HG02943 (cell line): ENCODE data around the gene SLC6A3.
"Not testable (repeated sequence)": the region's sequence is repeated elsewhere in the genome, so short reads cannot be mapped to it uniquely, and the experiment has no call there.

ENCODE experiments used
- ATAC-seq: cut with Tn5 transposase; IDR thresholded peaks from one replicate; pipeline ENCODE4 v1.9.1; 2021; ENCODE audit warnings: mild to moderate bottlenecking, low read depth, moderate library complexity; ENCODE audit not compliant: unreplicated experiment

SLC6A3 gene

DNA sequence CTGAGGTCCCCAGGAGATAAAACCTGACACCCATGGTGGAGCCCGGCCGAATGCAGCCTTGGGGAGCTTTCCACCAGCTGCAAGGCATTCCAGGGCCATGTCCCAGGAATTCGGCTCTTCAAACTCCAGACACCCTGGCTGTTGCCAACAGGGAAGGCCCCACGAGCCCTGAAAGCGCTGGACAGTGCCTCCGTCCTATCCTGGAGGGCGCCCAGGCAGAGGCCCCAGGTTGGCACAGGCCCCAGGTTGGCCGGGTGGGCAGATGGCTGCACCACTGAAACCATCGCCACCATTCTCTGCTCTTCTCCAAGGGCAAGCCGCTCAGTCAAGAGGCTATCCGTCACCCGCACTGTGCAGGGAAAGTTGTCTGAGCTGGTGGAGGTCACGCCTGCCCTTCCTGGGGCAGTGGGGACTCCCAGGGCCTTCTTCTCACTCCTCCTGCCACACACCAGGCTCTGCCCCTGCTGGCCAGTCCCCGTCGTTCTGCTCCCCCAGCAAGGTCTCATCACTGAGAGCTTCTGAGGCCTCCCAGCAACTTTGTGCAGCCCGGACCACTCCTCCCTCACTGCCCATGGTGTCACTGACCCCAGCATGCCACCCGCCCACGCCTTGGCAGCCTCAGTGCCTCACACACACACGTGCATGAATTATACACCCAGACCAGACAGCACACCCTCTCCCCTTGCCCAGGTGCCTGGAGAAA lies 21.2 kb downstream of the SLC6A3 start:
- ATAC-seq: no peak

DNA sequence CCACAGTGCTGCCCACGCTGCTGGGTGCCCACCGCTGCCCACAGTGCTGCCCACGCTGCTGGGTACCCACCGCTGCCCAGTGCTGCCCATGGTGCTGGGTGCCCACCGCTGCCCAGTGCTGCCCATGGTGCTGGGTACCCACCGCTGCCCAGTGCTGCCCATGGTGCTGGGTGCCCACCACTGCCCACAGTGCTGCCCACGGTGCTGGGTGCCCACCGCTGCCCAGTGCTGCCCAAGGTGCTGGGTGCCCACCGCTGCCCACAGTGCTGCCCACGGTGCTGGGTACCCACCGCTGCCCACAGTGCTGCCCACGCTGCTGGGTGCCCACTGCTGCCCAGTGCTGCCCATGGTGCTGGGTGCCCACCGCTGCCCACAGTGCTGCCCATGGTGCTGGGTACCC lies 22.7 kb downstream of the SLC6A3 start:
- not testable (repeated sequence) for ATAC-seq

DNA sequence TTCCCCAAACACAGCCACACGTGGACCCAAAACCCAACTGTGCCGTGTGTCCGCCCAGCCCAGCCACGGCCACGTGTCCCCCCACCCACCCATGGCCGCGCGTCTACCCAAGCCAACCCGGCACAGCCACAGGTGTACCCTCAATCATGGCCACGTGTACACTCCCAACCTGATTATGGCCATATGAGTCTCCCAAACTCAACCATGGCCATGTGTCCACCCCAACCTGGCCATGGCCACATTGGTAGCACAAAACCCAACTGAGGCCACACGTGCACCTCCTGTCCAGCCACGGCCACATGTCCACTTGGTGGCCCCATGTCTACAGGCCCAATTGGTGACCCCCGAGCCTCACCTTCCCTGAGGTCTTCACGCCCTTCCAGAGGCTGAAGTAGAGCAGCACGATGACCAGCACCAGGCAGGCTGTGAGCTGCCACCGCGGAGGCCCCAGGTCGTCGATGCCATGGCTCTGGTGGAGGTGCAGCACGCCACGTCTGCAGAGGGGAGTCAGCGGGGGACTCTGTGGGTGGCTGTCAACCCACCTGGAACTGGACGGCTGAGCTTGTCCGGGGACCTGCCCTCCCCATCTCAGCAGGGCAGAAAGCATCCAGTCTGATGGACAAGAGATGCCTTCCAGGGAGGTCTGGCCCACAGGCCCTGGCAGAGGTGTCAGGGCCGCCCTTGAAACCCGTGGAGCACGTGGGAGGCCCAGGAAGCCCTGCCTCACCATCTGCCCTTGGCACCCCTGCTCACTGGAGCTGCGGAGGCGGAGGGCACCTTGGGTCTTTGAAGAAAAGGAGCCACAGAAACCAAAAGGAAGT lies 23.5 kb downstream of the SLC6A3 start:
- no peak for ATAC-seq

DNA sequence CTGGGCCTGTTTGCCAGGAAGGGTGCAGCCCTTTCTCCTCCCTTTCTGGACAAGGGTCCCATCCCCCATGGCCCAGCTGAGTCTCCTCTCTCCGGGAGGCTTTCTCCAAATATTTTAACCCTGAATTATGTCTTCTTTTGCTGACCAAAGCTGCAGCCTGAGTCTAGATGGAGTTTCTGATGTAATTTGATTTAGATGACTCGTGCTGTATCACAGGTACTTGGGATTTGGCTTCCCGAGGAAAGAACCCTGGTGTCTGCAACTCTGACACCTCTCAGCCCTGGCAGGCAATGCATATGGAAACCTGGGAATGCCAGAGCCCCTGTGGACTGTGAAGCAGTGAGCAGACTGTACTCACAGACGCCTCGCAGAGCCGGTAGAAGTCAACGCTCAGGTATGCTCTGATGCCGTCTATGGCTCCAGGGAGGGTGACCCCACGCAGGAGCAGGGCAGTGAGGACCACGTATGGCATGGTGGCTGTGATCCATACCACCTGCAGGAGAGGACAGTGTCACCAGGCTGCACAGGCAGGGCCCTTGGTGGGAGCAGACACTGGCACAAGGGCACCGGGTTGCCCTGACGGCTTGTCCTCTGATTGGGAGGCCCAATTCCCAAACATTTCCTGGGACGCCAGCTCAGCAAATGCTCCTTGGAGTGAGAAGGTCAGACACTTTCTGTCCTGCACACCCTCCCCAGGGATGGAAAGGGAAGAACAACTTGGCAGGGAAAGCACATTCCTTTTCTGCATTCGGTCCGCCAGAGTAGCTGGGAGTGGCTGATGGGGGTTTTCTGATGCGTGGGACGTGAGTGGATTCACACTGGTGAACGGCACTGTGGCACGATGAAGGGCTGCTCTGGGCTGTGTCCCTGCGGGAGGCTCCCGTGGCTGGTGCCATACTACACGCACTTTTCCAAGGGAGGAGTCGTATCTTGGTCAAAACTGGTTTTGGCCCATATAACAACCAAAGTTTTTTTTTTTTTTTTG lies 24.7 kb downstream of the SLC6A3 start:
- no peak for ATAC-seq

DNA sequence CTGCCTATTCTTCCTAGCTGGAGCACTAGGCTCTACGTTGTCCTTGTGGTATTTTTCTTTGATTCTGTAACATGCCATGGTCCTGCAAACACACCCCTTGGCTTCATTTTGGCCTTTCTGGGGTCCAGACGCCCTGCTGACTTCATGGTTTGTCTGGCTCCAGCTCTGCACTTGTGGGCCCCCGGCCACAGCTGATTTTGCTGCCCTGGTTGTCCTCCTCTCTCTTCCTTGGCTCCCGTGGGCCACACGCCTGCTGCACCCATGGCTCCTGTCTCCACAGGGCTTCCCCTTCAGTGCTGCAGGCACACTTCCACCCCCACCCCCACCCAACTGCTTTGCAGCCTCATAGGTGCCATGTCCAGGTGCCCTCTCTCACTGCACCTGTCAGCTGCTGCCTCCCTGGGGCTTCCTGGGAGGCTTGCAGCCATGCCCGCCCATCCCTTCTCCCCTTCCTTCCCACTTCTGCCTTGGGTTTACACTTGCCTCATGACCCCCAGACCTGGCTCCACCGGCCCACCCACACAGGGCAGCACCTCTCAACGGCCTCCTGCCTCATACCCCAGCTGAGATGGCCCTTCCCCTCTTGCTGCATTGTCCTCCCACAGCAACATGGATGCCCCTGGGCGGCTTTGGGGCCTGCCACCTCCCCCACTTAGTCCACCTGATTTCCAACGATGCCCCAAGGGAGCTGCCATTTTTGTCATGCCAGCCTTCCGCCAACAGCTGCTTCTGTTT lies 25.6 kb downstream of the SLC6A3 start:
- no peak for ATAC-seq

DNA sequence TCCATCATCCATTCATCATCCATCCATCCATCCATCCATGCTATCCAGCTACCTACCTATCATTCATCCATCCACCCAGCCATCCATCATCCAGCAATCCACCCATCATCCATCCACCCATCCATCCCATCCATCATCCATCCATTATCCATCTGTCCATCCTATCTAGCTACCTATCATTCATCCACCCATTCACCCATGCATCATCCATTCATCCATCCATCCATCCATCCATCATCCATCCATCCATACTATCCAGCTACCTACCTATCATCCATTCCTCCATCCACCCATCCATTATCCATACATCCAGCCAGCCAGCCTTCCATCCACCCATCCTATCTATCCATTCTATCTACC lies 26.3 kb downstream of the SLC6A3 start:
- ATAC-seq: no peak

DNA sequence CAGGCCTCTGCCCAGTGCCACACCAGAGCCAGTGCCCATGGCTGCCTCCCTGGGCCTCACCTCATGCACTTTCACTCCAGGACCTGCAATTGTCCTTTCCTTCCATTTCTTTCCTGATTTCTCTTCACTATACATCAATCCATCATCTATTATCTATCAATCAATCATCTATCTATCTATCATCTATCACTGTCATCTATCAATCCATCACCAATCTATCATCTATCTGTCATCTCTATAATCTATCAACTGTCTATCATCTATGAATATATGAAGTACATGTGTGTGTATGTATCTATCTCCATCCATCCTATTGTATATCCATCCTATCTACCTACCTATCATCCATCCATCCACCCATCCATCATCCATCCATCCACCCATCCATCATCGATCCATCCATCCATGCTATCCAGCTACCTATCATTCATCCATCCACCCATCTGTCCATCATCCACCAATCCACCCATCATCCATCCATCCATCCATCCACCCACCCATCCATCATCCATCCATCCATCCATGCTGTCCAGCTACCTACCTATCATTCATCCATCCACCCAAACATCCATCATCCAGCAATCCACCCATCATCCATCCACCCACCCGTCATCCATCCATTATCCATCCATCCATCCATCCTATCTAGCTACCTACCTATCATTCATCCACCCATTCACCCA lies 26.9 kb downstream of the SLC6A3 start:
- ATAC-seq: no peak

DNA sequence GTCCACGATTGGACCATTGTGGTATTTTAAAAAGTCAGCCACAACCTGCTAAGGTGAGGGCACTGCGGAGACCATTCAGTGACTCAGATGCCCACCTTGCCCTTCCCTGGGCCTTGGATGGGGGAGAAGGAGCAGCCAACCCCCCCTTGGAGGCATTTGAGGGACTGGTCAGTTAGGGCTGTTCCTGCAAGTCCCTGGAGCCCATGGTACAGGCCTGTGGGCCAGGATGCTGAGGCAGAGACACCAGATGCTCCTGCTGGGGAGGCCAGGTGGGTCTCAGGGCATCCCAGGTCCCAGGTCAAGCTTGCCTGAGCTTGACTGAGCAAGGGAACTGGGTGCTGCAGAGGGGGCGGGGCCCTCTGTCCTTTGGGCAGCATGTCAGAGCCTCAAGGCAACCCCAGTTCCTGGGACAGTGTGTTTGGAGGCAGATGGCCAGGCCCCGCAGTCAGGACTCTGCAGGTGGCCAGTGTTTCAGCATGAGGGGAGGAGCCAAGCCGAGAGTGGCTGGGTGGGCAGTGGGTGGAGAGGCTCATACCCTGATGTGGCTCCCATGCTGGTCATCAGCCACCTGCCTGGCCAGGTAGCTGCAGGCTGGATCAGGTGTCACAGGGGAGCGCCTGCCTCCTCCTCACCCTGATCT lies 27.5 kb downstream of the SLC6A3 start:
- no peak for ATAC-seq

DNA sequence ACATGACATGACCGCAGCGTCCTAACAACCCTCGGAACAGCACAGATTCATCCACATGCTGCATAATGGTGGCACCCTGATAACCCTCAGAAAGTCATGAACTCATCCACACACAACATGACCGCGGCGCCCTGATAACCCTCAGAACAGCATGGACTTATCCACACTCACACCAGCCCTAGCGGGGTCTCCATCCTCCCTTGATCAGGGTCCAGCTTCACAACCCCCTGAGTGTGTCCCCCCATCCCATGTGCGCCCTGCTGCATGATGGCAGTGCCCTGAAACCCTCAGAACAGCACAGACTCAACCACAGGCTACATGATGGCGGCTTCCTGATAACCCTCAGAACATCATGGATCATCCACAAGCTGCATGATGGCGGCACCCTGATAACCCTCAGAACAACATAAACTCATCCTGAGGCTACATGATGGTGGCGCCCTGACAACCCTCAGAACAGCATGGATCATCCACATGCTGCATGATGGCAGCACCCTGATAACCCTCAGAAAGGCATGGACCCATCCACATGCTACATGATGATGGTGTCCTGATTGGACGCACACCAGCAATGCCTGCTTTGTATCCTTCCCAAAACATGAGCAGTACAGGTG lies 28.3 kb downstream of the SLC6A3 start:
- no peak for ATAC-seq

DNA sequence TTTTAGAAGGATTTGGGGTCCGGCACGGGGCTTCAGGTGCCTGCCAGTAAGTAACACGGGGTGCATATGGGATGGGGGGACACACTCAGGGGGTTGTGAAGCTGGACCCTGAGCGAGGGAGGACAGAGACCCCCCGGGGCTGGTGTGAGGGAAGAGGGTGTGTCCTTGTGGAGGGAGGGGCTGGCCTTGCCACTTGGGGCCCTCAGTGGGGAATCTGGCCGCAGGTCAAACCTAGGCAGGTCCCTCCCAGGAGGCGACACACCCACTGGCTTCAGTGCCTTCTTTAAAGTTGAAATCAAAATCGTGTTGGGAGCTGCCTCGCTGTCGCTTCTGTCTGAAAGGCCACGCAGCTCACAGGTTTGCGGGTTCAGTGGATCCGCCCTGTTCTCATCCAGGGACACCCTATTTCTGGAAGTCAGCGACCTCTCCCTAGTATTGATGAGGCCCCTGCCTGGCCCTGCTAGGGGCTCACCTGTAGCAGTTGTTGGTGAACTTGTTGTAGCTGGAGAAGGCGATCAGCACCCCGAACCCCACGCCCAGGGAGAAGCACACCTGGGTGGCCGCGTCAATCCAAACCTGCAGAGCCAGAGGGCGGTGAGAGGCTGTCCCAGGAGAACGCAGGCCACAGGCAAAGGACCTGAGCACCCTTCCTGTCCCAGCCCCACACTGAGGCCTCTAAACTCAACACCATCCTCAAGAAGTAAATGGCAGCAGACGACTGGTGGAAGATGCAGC lies 29.4 kb downstream of the SLC6A3 start:
- no peak for ATAC-seq

DNA sequence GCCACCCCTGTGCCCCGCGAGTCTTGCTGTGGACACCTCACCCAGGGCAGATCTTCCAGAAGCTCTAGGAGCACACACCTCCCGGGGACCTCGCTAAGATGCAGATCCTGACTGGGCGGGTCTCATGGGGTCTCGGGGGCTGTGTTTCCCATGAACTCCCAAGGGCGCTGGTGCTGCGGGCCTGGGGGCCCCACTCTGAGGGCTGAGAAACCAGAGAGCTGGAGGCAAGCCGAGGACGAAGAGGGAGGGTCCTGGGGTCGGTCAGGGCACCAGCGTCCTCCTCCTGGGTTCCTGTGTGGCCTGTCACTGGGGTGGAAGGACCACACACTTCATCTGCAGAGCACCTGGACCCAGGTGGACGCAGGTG lies 30.2 kb downstream of the SLC6A3 start:
- ATAC-seq: no peak

DNA sequence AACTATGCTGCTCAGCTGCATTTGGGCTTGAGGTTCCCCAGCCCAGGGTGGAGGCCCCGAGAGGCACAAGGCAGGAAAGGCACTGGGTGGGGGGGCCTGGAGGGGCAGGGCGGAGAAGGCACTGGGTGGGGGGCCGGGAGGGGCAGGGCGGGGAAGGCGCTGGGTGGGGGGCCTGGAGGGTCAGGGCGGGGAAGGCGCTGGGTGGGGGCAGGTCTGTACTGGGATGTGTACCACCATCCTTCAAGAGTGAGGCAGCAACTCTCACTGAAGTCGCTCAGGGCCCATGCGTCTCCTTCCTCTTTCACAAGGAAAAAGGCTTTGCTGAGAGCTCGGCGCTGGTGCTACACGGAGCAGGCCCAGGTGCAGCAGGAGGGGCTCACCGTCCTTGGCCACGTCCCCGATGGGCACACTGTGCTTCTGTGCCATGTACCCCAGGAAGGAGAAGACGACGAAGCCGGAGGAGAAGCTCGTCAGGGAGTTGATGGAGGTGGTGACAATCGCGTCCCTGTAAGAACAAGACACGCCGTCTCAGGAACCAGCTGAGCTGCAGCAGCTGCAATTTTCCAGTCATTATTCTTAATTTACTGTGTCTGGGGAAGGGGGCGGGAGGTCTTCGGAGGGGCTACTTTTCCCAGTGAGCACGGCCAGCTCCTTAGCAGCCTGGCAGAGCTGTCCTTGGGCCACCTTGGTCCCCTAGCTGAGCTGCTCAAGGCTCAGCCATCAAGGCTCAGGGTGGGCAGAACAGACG lies 30.8 kb downstream of the SLC6A3 start:
- no peak for ATAC-seq

DNA sequence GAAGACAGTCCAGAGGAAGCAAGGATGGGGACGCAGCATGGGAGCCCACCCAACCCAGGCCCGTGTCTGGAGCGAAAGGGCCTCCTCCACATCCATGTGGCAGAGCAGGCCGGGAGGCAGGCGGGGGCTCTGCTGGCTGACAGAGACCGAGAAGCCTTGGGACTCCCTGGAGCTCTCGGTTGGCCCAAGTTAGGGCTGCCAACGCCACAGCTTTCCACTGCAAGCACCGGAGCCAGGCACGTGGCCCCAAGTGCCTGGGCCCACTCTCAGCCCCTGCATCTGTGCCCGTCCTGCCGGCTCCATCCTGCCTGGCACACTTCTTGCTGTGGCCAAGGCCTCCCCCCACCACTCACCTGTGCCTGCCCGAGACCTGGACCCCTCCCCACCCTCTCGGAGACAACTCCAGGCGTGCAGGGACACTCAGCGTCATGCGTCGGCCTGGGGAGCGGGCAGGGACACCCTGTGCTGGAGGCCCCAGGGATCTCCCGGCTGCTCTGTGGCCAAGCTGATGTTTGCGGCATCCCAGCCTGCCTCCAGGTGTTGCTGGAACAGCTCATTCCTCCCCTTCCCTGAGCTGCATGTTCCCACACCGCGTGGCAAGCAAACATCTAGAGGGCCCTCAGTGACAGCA lies 31.5 kb downstream of the SLC6A3 start:
- ATAC-seq: no peak

DNA sequence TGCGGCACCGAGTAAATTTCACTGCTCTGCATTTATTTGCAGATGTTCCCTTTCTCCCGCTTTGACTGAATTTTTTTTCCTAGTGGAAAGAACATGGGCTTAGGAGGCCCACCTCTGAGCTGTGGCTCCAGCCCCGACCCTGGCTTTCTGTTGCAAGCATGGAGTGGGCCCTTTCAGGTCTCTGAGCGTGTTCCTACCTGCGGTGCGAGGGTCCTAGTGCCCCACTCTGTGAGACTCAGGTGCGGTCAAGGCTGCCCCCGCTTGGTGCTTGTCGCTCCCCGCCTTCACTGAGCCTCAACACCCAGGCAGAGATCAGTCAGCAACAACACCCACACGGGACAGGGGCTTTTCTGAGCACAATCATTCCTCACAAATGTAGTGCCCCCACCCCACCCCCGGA lies 32.0 kb downstream of the SLC6A3 start:
- ATAC-seq: no peak

DNA sequence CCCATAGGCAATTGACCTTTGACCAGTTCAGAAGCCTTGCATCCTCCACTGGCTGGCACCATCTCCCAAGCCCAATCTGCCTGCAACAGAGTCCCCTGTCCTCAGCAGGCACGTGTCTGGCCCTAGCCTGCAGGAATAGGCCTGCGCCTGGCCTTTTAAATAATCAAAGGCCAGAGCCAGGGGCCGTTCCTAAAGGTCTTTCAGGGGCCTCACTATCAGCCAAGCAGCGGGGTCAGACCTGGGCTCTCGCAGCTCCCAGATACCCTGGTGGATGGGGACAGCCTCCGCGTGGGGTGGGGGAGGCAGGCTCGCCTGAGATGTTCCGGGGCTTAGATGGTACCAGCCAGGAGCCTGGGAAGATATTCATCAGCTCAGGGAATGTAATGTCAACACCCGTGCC lies 32.6 kb downstream of the SLC6A3 start:
- ATAC-seq: no peak

DNA sequence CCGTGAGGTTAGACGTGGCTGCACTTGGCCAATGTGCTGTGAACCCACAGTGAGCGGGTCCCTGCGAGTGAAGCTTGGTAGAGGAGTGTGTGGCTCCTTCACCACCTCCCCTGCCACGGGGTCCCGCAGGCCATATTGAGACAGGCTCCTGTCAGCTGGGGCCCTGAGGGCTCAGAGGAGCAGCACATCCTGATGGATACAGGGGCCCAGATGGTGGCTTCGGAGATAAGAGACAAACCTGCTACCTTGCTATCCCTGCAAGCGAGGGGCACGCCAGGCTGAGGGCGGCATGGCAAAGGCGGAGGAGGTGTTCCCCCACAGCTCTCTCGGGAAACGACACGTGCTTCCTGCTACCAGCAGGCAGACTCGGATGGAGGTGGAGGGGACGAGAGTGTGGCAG lies 33.1 kb downstream of the SLC6A3 start:
- no peak for ATAC-seq

DNA sequence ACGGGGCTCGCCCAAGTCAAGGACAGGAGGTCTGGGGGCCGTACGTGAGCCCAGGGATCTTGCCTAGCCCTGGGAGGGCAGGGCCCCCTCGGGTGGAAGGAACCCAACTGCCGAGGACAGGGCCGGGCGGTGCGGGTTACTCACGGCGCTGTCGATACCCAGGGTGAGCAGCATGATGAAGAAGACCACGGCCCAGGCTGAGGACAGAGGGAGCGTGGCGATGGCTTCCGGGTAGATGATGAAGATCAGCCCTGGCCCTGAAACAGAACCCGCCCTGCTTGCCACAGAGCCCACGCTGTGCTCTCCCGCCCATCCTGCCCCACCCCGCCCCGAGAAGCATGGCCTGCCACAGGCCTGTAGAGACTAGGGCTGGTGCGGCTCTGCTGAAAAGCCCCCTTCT lies 34.1 kb downstream of the SLC6A3 start:
- ATAC-seq: no peak
